MCF 10A (cell line): ENCODE measurements around the gene XKR7. TPM values are rescaled to one million over a fixed set of nuclear protein-coding genes. Genes with fewer than 3 reads are reported as not detected.

Source experiments
- Bru-seq: library from RNA; stranded (reverse); fragments of 400-500 nt; gene quantifications from one replicate; lab custom pipeline; 2021; lab: Mats Ljungman, UMichigan
- BruChase-seq, 2 experiments: library from RNA; stranded (reverse); fragments of 400-500 nt; gene quantifications; one replicate each; lab custom pipeline; 2021; lab: Mats Ljungman, UMichigan
- BruUV-seq: library from RNA; stranded (reverse); fragments of 400-500 nt; replicated peaks from 2 replicates; lab custom pipeline; 2021; lab: Mats Ljungman, UMichigan
- CTCF ChIA-PET: fragments of 300-600 bp; sonication (Branson Sonifier 250); formaldehyde crosslinking; extraction: SDS; loops from one replicate; lab custom pipeline; 2021; ENCODE audit warnings: antibody characterized with exemption, inconsistent platforms; lab: Yijun Ruan, JAX
- POLR2A ChIA-PET: fragments of 300-600, 350-650 bp; sonication (Branson Sonifier 250); formaldehyde crosslinking; extraction: SDS; loops from one replicate; lab custom pipeline; 2020; ENCODE audit warnings: antibody characterized with exemption, inconsistent platforms; lab: Yijun Ruan, JAX
- DNase-seq: peaks from one replicate; pipeline ENCODE4 v3.0.0-alpha.2; 2018; ENCODE audit not compliant: unreplicated experiment
- H3K27ac Mint-ChIP-seq: one replicate; pipeline ENCODE4 v1.8.0; 2022; ENCODE audit warnings: mild to moderate bottlenecking, low read depth, mixed read lengths; ENCODE audit not compliant: unreplicated experiment
- H3K27me3 Mint-ChIP-seq: one replicate; pipeline ENCODE4 v1.8.0; 2022; ENCODE audit warnings: mixed read lengths; ENCODE audit not compliant: insufficient read depth, unreplicated experiment
- H3K36me3 Mint-ChIP-seq: one replicate; pipeline ENCODE4 v1.8.0; 2022; ENCODE audit warnings: mild to moderate bottlenecking, moderate library complexity, mixed read lengths; ENCODE audit not compliant: insufficient read depth, unreplicated experiment
- H3K4me1 Mint-ChIP-seq: one replicate; pipeline ENCODE4 v1.8.0; 2022; ENCODE audit warnings: mixed read lengths; ENCODE audit not compliant: insufficient read depth, unreplicated experiment
- H3K4me3 Mint-ChIP-seq: one replicate; pipeline ENCODE4 v1.8.0; 2022; ENCODE audit warnings: mild to moderate bottlenecking, moderate library complexity, mixed read lengths; ENCODE audit not compliant: unreplicated experiment
- H3K9me3 Mint-ChIP-seq: one replicate; pipeline ENCODE4 v1.8.0; 2022; ENCODE audit warnings: mixed read lengths; ENCODE audit not compliant: unreplicated experiment
- intact Hi-C: fragments of 100-400 bp; cut with micrococcal nuclease; formaldehyde crosslinking; loops from 2 replicates; pipeline ENCODE4 v1.14.1; 2022
- long read RNA-seq: library from polyadenylated mRNA; stranded (forward); transcript quantifications from one replicate; pipeline ENCODE4 v2.0.0, GENCODE V29; 2022
- total RNA-seq: library from RNA; stranded (reverse); gene quantifications from 2 replicates; pipeline ENCODE4 v1.2.3, GENCODE V29; 2022
- TF ChIP-seq, protein P1 (sequence below): fragments of 200-600 bp; IDR thresholded peaks from one replicate; pipeline ENCODE4 v1.8.0; 2022; ENCODE audit warnings: antibody characterized with exemption, mild to moderate bottlenecking; ENCODE audit not compliant: unreplicated experiment

The XKR7 gene
- total RNA-seq (not detected in 2 replicates), Bru-seq, nascent RNA (percentile 6 among the genes with signal in this experiment), BruChase-seq, experiment 1, labeled RNA remaining after a 6-hour chase (not detected), BruChase-seq, experiment 2, labeled RNA remaining after a 2-hour chase (percentile 3 among the genes with signal in this experiment)
- long read RNA-seq: 0 reads

DNA sequence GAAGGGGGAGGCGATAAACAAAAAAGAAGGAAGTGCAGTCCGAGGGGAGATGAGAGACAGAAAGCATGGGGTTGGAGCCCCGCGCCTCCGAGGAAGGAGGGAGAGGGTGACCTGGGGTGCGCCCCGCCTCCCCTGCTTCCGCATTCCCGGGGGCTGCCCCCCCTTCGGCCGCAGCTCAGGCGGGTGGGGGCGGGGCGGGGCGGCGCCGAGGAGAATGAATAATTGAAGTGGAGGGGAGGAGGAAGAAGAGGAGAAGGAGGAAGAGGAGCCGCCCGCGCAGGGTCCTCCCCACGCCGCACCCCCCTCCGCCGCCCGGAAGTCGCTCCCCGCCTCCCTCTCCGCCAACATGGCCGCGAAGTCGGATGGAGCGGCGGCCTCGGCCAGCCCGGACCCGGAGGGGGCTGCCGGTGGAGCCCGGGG lies at the start of gene XKR7:
Gene XKR7, plus strand, starts transcription at position 322 of the 420 bp plus-strand sequence. Its CDS starts 25 bp downstream, at position 347.
- peaks cover 95% of the 10 kb centered on the region for H3K27me3 Mint-ChIP-seq
- DNase-seq: no peak
- intact Hi-C loops: no loop called here
- no peaks in the 10 kb centered on the region for H3K9me3 Mint-ChIP-seq
- ChIA-PET POLR2A (no interaction called here), CTCF (interaction anchor here (0.9 to 3.2 kb wide), 6 partner anchors 8 to 143 kb away, joined by 3 to 29 read pairs (median 4); partner anchors contain the start of gene PDRG1)
- no peak within 1 kb of the TSS for H3K4me3 Mint-ChIP-seq
- H3K4me1 Mint-ChIP-seq: no peaks in the 10 kb centered on the region
- no peaks in the 10 kb centered on the region for H3K36me3 Mint-ChIP-seq
- no TSS peak for BruUV-seq
- no peak within 1 kb of the TSS for H3K27ac Mint-ChIP-seq
- TF ChIP-seq, protein P1, sequence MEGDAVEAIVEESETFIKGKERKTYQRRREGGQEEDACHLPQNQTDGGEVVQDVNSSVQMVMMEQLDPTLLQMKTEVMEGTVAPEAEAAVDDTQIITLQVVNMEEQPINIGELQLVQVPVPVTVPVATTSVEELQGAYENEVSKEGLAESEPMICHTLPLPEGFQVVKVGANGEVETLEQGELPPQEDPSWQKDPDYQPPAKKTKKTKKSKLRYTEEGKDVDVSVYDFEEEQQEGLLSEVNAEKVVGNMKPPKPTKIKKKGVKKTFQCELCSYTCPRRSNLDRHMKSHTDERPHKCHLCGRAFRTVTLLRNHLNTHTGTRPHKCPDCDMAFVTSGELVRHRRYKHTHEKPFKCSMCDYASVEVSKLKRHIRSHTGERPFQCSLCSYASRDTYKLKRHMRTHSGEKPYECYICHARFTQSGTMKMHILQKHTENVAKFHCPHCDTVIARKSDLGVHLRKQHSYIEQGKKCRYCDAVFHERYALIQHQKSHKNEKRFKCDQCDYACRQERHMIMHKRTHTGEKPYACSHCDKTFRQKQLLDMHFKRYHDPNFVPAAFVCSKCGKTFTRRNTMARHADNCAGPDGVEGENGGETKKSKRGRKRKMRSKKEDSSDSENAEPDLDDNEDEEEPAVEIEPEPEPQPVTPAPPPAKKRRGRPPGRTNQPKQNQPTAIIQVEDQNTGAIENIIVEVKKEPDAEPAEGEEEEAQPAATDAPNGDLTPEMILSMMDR: no peak

GRCh38 chr20:31918466-31919105 lies 49.4 kb upstream of the XKR7 start:
- BruUV-seq: no TSS peak
- Mint-ChIP-seq H3K27ac (no peak overlapping the region), H3K4me1 (no peaks in the 10 kb centered on the region), H3K27me3 (peaks cover 37% of the 10 kb centered on the region), H3K36me3 (no peaks in the 10 kb centered on the region), H3K4me3 (no peak overlapping the region), H3K9me3 (no peaks in the 10 kb centered on the region)
- DNase-seq: peak; percentile 10
- ChIA-PET POLR2A (interaction anchor here (0.8 kb wide), 1 partner anchor 34 kb away, joined by 3 read pairs; the partner anchor contains the start of gene PDRG1), CTCF (interaction anchor here (0.6 to 1.2 kb wide), 5 partner anchors 33 to 558 kb away, joined by 3 to 6 read pairs (median 3); partner anchors contain the start of genes PDRG1 and XKR7)
- intact Hi-C loops: no loop called here
- TF ChIP-seq, protein P1: no peak

- peaks cover 6% of the 10 kb centered on the region for H3K4me1 Mint-ChIP-seq
- ChIA-PET CTCF (interaction anchor here (0.7 to 1.1 kb wide), 5 partner anchors 32 to 466 kb away, joined by 3 to 5 read pairs (median 3); partner anchors contain the start of genes PDRG1 and XKR7), POLR2A (interaction anchor here (0.8 to 1.1 kb wide), 2 partner anchors 11 to 33 kb away, joined by 3 read pairs; partner anchors contain the start of gene PDRG1)
- H3K27ac Mint-ChIP-seq: no peak overlapping the region
- DNase-seq: no peak
- TF ChIP-seq, protein P1: no peak
- no TSS peak for BruUV-seq
- H3K36me3 Mint-ChIP-seq: no peaks in the 10 kb centered on the region
- no peak overlapping the region for H3K4me3 Mint-ChIP-seq
- intact Hi-C loops: no loop called here
- H3K9me3 Mint-ChIP-seq: no peaks in the 10 kb centered on the region
- peaks cover 47% of the 10 kb centered on the region for H3K27me3 Mint-ChIP-seq
Observed at GRCh38 chr20:31919410-31920155, 48.4 kb upstream of the XKR7 start.
